Ecto neural progenitor cell (in vitro differentiated cells): ENCODE measurements around the gene PCDHA8.
"Not testable (repeated sequence)": the region's sequence is repeated elsewhere in the genome, so short reads cannot be mapped to it uniquely, and the experiment has no call there.

ENCODE experiments used
- DNase-seq: peaks from one replicate; pipeline ENCODE4 v3.0.0-alpha.2; 2018; ENCODE audit warnings: low spot score

Gene PCDHA8, protein sequence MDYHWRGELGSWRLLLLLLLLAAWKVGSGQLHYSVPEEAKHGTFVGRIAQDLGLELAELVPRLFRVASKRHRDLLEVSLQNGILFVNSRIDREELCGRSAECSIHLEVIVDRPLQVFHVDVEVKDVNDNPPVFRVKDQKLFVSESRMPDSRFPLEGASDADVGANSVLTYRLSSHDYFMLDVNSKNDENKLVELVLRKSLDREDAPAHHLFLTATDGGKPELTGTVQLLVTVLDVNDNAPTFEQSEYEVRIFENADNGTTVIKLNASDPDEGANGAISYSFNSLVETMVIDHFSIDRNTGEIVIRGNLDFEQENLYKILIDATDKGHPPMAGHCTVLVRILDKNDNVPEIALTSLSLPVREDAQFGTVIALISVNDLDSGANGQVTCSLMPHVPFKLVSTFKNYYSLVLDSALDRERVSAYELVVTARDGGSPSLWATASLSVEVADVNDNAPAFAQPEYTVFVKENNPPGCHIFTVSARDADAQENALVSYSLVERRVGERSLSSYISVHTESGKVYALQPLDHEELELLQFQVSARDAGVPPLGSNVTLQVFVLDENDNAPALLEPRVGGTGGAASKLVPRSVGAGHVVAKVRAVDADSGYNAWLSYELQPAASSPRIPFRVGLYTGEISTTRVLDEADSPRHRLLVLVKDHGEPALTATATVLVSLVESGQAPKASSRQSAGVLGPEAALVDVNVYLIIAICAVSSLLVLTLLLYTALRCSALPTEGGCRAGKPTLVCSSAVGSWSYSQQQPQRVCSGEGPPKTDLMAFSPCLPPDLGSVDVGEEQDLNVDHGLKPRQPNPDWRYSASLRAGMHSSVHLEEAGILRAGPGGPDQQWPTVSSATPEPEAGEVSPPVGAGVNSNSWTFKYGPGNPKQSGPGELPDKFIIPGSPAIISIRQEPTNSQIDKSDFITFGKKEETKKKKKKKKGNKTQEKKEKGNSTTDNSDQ

DNA sequence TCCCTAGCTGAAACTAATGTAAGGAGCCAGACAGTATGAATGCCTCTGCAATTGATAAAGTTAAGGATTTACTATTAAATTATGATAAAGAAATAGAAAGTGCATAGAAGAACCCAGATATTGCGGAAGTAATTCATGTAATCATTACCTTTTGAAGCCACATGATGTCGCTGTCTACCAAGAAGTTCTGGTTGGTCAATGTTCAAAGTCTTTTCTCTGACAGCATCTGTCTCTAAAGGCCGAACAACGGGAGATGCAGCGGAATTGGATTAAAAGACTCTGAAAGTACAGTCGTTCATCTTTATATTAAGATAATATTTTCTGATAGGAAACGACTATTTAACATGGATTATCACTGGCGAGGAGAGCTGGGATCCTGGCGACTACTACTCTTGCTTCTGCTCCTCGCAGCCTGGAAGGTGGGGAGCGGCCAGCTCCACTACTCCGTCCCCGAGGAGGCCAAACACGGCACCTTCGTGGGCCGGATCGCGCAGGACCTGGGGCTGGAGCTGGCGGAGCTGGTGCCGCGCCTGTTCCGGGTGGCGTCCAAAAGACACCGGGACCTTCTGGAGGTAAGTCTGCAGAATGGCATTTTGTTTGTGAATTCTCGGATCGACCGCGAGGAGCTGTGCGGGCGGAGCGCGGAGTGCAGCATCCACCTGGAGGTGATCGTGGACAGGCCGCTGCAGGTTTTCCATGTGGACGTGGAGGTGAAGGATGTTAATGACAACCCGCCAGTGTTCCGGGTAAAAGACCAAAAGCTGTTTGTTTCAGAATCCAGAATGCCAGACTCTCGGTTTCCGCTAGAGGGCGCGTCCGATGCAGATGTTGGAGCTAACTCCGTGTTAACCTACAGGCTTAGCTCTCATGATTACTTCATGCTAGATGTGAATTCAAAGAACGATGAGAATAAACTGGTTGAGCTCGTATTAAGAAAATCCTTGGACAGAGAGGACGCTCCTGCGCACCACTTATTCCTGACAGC, at the start of gene PCDHA8:
PCDHA8 (plus strand) TSS at position 210 of the 985 bp plus-strand sequence; CDS start at position 345, 135 bp downstream.
- no peak for DNase-seq

DNA sequence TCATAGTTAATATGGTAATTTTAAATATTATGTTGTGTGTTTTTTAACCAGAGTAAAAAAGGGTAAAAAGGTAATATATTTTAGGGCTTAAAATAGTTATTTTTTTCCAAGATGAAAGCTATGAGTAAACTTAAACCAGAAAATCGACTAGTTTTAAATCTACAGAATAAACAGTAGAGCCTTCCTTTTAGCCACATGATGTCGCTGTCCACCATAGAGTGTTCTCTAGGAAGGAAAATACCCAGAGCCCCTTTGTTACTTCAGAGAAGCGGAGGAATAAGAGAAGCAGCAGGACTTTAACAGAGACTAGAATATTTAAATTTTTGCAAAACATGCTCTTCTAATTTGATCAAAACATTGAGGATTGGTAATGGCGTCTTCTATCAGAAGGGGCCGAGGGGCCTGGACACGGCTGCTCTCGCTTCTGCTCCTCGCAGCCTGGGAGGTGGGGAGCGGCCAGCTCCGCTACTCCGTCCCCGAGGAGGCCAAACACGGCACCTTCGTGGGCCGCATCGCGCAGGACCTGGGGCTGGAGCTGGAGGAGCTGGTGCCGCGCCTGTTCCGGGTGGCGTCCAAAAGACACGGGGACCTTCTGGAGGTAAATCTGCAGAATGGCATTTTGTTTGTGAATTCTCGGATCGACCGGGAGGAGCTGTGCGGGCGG, 46.3 kb upstream of the PCDHA8 start, which contains the start of gene PCDHA2:
PCDHA2 (plus strand) TSS at position 258 of the 664 bp plus-strand sequence.
- DNase-seq = no peak

DNA sequence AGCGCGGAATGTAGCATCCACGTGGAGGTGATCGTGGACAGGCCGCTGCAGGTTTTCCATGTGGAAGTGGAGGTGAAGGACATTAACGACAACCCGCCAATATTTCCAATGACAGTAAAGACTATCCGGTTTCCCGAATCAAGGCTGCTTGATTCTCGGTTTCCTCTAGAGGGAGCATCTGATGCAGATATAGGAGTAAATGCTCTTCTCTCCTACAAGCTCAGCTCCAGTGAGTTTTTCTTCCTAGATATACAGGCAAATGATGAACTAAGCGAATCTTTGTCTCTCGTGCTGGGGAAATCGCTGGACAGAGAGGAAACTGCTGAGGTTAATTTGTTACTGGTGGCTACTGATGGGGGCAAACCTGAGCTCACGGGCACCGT, 45.7 kb upstream of the PCDHA8 start:
- no peak for DNase-seq

DNA sequence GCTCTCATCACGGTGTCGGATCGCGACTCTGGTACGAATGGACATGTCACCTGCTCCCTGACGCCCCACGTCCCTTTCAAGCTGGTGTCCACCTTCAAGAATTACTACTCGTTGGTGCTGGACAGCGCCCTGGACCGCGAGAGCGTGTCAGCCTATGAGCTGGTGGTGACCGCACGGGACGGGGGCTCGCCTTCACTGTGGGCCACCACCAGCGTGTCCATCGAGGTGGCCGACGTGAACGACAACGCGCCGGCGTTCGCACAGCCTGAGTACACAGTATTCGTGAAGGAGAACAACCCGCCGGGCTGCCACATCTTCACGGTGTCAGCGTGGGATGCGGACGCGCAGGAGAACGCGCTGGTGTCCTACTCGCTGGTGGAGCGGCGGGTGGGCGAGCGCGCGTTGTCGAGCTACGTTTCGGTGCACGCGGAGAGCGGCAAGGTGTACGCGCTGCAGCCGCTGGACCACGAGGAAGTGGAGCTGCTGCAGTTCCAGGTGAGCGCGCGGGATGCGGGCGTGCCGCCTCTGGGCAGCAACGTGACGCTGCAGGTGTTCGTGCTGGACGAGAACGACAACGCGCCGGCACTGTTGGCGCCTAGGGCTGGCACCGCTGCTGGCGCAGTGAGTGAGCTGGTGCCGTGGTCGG, 44.8 kb upstream of the PCDHA8 start:
- not testable (repeated sequence) for DNase-seq

DNA sequence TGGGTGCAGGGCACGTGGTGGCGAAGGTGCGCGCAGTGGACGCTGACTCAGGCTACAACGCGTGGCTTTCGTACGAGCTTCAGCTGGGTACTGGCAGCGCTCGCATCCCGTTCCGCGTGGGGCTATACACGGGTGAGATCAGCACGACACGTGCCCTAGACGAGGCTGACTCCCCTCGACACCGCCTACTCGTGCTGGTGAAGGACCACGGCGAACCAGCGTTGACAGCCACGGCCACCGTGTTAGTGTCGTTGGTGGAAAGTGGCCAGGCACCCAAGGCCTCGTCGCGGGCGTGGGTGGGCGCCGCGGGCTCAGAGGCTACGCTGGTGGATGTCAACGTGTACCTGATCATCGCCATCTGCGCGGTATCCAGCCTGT, 44.3 kb upstream of the PCDHA8 start:
- DNase-seq = no peak

DNA sequence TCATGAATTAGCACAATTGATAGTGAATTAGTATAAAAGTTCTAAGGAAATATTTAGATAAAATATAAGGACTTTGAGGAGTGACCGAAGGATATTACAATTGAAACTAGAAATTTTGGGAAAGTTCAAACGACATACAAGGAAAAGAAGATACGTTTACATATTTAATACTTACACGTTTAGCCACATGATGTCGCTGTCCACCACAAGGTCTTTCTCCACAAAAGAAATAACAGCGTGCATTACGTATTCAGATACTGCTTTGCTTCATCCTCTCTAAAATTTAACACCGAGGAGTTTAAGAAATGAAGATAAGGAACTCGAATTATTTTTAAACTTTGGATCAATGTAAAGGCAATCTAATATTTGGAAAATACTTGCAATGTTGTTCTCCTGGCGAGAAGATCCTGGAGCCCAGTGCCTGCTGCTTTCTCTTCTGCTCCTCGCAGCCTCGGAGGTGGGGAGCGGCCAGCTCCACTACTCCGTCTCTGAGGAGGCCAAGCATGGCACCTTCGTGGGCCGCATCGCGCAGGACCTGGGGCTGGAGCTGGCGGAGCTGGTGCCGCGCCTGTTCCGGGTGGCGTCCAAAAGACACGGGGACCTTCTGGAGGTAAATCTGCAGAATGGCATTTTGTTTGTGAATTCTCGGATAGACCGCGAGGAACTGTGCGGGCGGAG, 40.0 kb upstream of the PCDHA8 start, which contains the start of gene PCDHA3:
PCDHA3 (plus strand) TSS at position 242 of the 678 bp plus-strand sequence.
- DNase-seq = no peak

DNA sequence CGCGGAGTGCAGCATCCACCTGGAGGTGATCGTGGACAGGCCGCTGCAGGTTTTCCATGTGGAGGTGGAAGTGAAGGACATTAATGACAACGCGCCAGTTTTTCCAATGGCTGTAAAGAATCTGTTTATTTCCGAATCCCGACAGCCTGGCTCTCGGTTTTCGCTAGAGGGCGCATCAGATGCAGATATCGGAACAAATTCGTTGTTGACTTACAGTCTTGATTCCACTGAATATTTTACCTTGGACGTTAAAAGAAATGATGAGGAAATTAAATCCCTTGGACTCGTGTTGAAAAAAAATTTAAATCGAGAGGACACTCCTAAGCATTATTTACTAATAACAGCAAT, 39.5 kb upstream of the PCDHA8 start:
- no peak for DNase-seq

DNA sequence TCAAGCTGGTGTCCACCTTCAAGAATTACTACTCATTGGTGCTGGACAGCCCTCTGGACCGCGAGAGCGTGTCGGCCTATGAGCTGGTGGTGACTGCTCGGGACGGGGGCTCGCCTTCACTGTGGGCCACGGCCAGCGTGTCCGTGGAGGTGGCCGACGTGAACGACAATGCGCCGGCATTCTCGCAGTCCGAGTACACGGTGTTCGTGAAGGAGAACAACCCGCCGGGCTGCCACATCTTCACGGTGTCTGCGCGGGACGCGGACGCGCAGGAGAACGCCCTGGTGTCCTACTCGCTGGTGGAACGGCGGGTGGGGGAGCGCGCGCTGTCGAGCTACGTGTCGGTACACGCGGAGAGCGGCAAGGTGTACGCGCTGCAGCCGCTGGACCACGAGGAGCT, 38.6 kb upstream of the PCDHA8 start:
- DNase-seq = not testable (repeated sequence)

DNA sequence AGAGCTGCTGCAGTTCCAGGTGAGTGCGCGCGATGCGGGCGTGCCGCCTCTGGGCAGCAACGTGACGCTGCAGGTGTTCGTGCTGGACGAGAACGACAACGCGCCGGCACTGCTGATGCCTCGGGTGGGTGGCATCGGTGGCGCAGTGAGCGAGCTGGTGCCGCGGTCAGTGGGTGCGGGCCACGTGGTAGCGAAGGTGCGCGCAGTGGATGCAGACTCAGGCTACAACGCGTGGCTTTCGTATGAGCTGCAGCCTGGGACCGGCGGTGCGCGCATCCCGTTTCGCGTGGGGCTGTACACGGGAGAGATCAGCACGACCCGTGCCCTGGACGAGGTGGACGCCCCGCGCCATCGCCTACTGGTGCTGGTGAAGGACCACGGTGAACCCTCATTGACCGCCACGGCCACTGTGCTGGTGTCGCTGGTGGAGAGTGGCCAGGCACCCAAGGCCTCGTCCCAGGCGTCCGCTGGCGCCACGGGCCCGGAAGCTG, 38.2 kb upstream of the PCDHA8 start:
- DNase-seq = no peak

DNA sequence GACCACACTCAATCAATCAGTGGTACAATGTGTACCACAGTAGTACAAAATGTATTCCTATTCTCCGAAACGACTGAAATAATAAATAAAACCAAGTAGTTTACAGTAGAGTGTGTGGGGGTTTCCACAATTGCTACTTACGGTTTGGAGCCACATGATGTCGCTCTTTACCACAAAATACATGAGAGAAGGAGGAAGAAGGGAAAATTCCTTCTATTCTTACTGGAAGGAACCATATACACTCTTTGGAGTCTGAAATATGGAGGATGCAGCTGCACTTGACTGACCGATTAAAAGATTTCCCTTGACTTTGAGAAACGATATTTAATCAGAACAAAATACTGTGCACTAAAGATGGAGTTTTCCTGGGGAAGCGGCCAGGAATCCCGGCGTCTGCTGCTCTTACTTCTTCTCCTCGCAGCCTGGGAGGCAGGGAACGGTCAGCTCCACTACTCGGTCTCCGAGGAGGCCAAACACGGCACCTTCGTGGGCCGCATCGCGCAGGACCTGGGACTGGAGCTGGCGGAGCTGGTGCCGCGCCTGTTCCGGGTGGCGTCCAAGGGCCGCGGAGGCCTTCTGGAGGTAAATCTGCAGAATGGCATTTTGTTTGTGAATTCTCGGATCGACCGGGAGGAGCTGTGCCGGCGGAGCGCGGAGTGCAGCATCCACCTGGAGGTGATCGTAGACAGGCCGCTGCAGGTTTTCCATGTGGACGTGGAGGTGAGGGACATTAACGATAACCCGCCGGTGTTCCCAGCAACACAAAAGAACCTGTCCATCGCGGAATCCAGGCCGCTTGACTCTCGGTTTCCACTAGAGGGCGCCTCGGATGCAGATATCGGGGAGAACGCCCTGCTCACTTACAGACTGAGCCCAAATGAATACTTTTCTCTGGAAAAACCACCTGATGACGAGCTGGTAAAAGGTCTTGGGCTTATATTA, 33.9 kb upstream of the PCDHA8 start, which contains the start of gene PCDHA4:
PCDHA4 (plus strand) TSS at position 235 of the 942 bp plus-strand sequence.
- peak; percentile 81 for DNase-seq

DNA sequence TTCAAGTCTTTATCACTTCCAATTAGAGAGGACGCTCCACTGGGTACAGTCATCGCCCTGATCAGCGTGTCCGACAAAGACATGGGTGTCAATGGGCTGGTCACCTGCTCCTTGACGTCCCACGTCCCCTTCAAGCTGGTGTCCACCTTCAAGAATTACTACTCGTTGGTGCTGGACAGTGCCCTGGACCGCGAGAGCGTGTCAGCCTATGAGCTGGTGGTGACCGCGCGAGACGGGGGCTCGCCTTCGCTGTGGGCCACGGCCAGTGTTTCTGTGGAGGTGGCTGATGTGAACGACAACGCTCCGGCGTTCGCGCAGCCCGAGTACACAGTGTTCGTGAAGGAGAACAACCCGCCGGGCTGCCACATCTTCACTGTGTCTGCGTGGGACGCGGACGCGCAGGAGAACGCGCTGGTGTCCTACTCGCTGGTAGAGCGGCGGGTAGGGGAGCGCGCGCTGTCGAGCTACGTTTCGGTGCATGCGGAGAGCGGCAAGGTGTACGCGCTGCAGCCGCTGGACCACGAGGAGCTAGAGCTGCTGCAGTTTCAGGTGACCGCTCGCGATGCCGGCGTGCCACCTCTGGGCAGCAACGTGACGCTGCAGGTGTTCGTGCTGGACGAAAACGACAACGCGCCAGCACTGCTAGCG, 32.6 kb upstream of the PCDHA8 start:
- not testable (repeated sequence) for DNase-seq

DNA sequence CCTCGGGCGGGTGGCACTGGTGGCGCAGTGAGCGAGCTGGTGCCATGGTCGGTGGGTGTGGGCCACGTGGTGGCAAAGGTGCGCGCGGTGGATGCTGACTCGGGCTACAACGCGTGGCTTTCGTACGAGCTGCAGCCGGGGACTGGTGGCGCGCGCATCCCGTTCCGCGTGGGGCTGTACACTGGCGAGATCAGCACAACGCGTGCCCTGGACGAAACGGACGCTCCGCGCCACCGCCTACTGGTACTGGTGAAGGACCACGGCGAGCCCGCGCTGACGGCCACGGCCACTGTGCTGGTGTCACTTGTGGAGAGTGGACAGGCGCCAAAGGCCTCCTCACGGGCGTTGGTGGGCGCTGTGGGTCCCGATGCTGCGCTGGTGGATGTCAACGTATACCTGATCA, 32.1 kb upstream of the PCDHA8 start:
- no peak for DNase-seq

DNA sequence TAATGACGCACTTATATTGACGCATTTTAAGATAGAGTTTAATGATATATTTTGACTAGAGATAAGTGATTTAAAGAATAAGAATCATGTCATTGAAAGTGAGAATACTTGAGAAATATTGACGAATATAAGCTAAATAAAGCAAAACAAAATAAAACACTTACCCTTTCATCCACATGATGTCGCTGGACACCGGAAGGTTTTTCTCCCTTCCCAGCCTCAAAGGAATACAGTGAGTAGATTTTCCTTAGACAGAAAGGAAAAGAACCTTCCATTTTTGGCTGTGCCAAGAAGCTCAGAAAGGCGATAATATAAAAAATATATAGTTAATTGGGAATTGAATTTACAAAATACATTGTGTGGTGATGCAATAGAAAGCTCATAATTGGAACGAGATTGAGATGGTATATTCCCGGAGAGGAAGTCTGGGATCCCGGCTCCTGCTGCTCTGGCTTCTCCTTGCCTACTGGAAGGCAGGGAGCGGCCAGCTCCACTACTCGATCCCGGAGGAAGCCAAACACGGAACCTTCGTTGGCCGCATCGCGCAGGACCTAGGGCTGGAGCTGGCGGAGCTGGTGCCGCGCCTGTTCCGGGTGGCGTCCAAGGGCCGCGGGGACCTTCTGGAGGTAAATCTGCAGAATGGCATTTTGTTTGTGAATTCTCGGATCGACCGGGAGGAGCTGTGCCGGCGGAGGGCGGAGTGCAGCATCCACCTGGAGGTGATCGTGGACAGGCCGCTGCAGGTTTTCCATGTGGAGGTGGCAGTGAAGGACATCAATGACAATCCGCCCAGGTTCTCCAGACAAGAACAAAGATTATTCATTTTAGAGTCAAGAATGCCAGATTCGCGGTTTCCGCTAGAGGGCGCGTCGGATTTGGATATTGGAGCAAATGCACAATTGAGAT, 19.4 kb upstream of the PCDHA8 start, which contains the start of gene PCDHA5:
PCDHA5 (plus strand) TSS at position 239 of the 906 bp plus-strand sequence.
- no peak for DNase-seq

DNA sequence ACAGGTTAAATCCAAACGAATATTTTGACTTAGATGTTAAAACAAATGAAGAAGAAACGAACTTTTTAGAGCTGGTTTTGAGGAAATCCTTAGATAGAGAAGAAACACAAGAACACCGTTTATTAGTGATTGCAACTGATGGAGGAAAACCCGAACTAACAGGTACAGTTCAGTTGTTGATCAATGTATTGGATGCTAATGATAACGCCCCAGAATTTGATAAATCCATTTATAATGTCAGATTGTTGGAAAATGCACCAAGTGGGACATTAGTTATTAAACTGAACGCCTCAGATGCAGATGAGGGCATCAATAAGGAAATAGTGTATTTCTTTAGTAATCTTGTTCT, 18.7 kb upstream of the PCDHA8 start:
- DNase-seq = no peak

DNA sequence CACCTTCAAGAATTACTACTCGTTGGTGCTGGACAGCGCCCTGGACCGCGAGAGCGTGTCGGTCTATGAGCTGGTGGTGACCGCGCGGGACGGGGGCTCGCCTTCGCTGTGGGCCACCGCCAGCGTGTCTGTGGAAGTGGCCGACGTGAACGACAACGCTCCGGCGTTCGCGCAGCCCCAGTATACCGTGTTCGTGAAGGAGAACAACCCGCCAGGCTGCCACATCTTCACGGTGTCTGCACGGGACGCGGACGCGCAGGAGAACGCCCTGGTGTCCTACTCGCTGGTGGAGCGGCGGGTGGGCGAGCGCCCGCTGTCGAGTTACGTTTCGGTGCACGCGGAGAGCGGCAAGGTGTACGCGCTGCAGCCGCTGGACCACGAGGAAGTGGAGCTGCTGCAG, 18.0 kb upstream of the PCDHA8 start:
- DNase-seq = not testable (repeated sequence)

DNA sequence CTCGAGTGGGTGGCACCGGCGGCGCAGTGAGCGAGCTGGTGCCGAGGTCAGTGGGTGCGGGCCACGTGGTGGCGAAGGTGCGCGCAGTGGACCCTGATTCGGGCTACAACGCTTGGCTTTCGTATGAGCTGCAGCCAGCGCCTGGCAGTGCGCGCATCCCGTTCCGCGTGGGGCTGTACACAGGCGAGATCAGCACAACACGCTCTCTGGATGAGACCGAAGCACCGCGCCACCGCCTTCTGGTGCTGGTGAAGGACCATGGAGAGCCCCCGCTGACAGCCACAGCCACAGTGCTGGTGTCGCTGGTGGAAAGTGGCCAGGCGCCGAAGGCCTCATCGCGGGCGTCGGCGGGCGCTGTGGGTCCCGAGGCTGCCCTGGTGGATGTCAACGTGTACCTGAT, 17.5 kb upstream of the PCDHA8 start:
- DNase-seq = no peak
